Activated CD4-positive, alpha-beta T cell treated with anti-CD3 and anti-CD28 coated beads, Interleukin-2, amount 50 U/mL, for 16 hours (primary cell): ENCODE results near the gene PAK1.

Experiments used
- DNase-seq: peaks from one replicate; pipeline ENCODE4 v3.0.0-alpha.2; 2020

Gene PAK1

DNA sequence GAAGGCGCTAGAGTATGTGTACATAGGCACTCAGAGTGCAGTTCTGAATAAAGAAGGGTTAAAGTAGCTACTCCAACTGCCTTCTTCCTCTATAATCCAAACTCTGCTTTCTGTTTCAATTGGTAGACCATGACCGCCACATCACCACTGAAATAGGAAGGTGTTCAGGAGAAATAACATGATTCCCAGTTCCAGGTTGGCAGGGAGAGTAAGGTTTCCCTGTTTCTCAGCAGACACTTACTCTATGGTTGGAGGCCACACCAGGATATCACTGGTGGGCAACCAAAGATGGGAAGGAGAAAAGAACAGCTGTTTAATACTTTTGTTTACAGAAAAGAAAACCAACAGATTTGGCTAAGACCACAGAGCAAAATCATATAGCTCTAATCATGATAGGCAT is 37.9 kb downstream of the PAK1 start:
- DNase-seq, result no peak

DNA sequence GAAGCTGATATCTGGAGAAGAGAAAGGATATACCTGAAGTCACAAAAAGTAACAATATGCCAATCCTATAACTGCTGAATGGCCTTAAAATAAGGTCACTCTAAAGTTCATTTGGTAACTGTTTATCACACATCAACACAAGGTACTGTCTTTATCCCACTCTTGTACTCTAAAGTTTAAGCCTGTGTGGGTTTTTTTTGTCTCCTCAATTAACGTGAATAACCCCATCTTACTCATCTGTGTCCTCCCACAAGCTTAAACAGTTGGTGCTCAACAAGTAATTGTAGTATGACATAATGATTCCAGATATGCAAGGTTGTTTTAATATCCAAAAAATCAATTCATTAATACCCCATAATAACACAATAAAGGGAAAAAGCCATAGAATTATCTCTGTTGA is 42.1 kb downstream of the PAK1 start:
- DNase-seq, result no peak

DNA sequence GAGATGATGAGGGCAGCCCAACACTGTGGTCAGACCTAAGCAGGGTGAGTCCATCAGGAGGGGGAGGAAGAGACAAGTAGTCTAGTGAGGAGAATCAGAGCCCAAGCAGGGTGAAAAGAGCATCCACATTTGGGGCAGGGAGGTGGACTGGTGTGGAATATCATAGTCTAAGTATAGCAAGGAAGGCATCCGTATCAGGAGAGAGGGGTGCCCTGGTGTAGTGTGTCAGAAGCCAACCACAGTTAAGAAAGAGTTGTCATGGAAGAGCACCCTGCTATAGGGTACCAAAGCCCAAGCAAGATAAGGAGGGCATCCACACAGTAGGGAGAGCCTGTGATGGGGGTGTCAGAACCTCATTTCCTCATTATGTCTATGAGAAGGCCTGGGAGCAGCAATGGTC is 45.3 kb downstream of the PAK1 start:
- DNase-seq, result no peak

DNA sequence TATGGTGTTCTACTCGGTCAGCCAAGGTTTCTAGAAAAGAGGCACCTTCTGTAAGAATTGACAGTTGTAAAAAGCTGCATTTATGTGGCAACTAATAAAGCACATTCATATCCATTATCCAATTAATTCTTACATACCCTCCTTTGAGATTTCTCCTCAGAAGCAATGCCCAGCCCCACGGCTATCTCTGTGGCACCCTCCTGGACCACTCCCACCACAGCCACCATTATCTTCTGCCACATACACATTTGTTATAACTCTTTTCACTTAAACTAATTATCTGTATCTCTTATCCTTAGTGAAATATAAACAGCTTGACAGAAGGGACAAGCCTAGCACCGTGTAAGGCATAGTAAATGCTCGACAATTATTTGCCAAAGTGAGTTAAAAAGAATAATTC is 48.5 kb downstream of the PAK1 start:
- DNase-seq, result no peak

DNA sequence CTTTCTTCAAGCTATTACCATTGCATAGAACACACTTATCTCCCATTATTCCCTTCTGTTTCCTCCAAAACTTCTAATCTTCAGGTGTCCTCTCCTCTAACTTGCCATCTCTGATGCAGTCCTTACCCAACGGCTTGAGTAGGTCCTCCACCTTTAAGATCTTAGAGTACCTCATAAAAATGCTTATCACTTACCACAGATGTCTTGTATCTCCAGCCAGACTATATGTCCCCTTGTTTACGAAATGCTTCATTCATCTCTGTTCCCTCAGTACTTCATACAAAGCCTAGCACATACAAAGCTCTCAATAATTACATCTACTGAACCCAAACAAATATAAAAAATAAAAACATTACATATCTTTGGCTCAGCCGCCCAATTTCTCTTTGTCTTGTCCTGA is 49.2 kb downstream of the PAK1 start:
- no peak for DNase-seq

DNA sequence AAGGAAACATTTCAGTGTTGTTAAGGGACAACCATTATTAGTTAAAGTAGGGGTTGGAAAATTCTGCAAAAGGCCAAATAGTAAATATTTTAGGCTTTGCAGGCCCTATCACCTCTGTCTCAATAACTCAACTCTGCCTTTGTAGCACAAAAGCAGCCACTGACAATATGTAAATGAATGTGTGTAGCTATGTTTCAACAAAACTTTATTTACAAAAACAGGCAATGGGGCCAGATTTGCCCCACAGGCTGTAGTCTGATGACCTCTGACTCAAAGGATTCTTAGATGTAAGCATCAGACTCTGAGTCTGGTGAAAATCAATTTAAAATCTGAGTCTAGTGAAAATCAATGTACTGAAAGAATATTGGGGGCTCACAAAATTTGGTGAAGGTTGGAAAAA is 50.3 kb downstream of the PAK1 start:
- no peak for DNase-seq

DNA sequence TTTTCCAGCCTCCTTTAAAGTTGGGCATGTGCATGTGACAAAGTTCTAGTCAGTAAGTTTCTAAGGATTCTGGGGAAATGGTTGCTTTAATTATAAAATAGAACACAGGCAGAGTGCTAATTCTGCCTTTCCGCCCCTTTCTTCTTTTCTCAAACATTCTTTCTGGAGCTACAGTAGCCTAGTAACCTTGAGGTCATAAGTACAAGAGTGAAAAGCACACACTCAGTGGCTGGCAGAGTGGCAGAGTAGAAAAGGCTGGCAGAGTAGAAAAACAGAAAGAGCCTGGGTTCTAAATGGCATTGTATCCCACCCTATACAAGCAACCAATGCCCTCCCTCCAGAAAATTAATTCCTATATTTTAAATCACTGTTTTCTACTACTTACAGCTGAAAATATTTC is 51.2 kb downstream of the PAK1 start:
- DNase-seq, result no peak

DNA sequence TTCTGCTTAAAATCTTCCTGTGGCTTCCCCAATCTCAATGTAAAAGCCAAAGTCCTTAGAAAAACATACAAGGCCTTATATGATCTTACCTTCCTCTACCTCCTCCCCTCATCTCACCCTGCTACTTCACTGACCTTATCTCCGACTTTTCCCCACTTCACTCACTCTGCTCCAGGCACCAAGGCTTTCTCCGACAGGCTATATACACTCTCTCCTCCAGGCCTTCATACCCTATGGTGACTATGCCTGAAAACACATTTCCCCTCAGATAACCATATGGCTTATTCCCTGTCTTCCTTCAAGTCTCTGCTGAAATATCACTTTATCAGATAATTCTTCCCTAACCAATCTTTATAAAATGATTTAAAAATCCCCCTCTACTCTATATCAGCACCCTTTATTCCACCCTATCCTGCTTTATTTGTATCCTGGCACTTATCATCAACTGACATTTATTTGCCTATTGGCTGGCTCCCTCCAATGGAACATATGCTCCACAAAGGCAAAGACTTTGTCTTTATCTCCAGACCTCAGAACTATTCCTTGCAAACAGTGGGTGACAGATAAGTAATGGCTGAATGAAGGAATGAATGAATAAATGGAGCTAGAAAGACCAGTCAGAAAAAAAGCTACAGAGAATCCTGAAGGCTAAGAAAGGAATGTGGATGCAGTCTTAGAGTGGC is 52.7 kb downstream of the PAK1 start:
- no peak for DNase-seq

DNA sequence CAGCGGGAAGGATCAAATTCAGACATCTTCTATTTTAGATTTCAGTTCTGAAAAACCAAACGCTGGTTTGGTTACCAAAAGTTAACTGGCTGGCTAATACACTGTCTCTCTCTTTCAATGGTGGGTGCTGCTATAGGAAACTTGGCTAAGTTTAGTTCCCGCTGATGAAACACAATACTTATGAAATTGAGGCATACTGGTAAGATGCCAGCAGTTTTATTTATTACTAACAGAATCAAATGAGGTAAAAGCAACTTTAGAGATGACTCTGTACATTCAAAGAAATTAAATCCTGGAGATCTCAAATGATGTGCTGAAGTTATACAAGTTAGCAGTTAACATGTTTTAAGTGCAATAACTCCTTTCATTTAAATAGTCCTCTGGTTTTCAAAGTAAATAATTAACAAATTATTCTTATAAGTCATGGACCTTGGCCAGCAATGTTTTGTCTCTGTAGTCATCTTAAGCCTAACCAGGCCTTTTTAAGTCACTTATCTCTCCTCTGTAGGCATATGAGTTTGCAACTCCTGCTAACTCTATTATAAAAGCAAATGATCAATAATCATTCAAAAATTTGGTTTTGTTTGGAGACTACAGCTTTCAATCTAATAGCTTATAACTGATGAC is 54.8 kb downstream of the PAK1 start:
- DNase-seq, result no peak

DNA sequence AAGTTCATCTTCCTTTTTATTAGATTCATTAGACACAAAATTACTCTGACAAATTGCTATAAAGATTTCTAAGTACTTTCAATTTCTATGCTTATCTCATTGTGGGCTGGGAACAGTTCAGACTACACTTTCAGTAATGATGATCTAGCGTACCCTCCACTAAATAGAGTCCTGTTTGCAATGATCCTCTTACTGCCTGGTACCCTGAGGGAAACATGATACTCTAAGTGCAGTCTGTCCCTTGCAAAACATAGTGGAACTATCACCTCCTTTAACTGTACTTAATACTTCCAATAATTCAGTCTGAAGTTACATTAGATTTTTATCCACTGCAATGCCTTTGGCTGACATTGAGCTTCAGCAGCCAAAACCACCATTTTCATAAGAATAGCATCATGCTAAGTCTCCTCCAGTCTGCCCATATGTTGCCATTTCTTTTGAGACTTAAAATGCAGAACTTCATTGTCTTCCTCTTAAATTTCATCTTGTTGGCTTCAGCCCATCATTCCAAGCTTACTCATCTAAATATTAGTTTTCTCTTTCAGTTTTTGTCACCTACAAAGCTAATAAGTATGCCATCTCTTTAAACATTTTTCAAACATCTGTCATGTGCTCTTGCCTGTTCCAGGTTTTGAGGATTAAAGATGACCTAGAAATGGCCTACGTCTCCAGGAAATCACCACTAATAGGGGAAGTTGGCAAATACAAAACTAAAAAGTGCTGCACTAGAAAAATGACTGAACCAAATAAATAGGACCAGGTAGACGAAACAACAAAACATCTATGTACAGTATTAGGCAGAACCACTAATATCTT is 55.5 kb downstream of the PAK1 start:
- DNase-seq, result no peak

DNA sequence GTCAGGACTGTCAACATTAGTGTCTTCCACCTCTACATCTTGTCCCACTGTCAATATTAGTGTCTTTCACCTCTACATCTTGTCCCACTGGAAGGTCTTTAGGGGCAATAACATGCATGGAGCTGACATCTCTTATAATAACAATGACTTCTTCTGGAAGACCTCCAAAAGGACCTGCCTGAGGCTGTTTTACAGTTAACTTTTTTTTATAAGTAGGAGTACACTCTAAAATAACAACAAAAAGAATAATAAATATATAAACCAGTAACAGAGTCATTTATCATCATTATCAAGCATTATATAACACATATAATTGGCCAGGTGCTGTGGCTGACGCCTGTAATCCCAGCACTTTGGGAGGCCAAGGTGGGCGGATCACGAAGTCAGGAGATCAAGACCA is 57.5 kb downstream of the PAK1 start:
- DNase-seq, result no peak

DNA sequence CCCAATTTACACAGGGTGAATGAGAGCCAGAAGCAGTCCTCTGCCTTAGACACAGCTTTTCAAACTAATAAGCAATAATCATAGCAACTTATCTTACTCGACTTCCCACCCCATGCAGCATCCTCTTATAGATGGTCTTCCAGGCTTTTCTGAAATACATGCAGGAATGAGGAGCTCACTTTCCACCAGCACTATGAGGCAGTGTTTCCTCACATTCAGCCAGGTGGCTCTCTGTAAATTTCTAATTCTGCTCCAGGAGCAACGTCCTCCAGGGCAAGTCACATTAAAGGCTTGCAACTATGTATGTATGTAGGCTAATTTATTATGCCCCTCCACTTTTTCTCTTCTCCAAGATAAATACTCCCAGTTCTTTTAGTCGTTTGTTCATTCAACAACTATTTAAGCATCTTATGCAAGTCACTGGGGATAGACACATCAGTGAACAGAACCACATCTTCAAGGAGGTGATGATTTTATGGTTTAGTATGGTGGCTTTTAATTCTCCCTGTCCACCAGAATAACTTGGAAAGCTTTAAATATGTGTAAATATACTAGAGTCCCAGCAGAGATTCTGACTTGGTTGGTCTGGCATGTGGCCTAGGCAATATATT is 59.9 kb downstream of the PAK1 start:
- no peak for DNase-seq

DNA sequence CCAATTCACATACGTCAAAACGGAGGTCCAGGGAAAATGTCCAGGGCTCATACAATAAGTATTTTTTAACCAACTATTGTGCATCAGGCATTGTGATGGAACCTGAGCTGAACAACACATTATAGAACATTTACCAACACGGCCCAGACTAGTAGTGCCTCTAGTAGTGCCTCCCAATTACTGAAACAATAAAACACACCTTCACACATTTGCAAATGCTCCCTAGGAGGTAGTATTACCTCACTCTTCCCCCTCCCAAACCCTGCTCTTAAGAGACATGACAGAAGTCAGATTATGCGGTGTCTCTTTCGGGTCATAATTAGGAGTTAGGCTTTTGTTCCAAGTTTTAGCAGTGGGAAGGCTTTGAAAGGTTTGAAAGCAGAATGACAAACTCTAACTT is 61.1 kb downstream of the PAK1 start:
- DNase-seq, result no peak

DNA sequence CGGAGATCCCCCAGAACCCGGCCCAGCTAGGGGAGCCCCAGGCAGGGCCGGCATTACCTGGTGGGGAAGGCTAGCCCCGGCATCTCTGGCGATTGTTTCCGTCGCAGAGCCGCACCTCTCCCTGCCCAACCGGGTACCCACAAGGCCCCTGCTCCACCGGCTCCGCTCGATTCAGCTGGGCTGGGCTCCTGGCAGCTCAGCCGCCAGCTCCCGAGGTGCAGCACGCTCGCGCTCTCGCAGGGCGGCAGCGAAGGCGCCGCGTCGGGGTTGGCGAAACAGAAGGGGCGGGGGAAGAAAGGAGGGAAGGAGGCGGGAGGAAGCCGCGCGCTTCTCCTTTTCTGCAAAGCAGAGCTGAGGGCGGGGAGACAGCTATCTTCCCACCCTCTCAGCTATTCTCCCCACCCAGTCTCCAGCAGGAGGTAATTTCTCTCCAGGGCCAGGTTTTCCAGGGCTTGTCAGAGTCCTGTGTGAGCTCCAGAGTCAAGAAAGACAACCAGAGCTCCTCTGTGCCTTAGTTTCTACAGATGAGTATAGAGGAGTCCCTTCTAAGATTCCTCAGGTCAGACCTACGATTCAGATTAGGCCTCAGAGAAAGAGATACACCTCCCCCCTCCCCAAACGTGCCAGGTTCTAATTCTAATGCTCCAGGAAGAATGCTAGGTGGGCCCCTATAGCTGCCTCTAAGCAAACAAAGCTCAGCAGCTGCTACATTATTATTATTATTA is 62.0 kb downstream of the PAK1 start:
- DNase-seq, result peak; percentile 87

DNA sequence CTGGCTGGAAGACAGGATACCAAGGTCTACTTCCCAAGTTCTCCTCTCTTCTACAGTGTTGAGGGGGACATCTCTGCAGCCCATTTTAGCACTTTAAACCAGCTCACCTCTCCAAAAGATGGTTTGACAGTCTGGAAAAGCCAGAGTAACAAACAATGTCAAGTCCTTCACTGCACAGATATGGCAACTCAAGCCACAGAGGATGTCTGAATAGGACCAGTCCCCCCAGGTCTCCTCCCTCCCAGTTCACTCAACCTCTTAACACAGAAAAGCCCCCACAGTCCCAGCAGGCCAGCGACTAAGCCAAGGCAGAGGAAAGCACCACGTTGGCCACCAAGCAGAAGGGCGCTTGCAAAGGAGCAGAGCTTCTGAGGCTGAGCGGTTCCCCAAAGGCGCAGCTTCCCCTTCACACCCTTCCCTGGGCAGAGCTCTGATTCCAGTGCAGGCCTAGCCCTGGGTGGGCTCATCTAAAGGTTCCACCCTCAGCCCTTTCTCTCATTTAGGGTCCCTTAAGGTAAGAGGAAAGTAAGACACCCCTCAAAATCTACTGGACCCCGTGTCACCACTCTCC is 62.7 kb downstream of the PAK1 start:
- DNase-seq, result peak; percentile 9

DNA sequence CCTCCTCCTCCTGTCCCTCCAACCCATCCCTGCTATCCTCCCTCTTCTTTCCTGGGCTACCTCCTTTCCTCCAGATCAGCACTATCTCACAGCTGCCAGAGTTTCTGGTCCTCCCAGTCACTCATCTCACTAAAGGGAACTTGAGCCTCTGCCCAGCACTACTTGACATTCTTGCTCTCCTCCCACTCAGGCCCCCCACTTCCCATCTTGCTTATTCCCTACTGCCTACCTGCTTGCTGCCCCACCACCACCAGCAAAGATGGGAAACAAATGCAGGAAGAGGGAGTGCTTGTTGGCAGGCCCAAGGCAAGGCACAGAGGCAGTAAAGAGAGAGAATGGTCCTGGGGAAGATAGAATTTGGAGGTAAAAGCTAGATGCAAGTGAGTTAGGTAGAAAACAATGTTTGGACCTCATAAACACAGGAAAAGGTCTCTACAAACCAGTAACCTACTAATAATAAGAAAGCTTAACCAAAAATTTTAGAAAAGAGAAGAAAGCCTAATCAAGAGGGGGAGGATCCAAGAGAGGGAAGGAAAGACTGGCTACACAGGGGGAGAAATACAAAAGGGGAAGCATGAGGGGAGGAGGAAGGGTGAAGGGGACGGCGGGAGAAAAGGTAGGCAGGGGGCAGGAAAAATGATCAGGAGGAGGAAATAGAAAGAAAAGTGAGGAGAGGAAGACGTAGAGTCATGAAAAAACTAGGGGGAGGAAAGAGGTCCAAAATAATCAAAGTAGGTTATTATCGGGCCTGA is 63.6 kb downstream of the PAK1 start:
- no peak for DNase-seq

DNA sequence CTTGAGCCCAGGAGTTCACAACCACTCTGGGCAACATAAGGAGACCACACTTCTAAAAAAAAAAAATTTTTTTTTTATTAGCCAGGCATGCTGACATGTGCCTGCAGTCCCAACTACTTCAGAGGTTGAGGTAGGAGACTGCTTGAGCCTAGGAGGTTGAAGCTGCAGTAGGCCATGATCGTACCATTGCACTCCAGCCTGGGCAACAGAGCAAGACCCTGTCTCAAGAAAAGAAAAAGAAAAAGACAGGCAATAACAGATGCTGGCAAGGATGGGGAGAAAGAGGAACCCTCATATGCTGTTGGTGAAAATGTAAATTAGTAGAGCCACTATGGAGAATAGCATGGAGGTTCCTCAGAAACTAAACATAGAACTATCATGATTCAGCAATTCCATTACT is 64.8 kb downstream of the PAK1 start:
- no peak for DNase-seq

DNA sequence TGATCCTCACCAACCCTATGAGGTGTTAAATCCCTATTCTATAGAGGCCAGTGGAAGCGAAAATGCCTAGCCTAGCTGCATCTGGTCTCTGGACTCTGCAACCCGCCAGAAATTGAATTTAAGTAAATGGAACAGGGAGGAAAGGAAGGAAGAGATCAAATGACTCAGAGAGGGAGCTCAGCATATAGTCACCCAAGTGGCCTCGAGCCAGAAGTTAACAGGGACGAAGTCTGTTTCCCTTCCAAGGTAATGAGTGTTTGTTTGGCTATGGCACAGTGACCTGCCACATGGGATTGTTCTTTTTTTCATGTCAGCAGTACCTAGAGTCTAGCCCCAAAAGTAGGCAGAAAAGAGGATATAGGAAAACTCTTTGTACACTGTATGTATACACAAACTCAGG is 66.3 kb downstream of the PAK1 start:
- no peak for DNase-seq

DNA sequence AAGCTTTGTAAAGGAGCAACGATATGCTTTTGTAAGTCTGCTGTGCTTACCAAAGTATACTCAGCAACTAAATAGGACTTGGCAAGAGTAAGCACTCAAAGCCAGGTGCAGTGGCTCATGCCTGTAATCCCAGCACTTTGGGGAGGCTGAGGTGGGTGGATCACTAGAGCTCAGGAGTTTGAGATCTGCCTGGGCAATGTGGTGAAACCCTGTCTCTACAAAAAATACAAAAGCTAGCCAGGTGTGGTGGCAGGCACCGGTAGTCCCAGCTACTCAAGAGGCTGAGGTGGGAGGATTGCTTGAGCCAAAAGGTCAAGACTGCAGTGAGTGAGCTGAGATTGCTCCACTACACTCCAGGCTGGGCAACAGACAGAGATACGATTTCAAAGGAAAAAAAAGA is 67.5 kb downstream of the PAK1 start:
- no peak for DNase-seq

DNA sequence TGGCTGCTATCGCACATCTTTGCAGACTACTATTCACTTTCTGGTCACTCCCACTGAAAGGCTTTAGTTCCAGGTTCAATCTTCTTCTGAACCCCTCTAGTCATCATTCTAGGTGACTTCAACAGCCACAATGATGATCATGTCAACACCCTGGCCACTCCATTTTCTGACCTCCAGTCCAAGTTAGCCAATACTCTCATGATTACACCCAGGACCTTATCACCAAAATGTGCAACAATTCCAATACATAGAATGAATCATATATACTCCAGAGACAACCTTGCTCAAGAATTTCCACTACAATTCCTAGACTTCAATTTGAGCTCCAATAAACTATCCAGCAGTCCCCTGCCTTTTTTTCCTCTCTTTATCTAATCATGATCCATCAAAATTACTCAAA is 70.7 kb downstream of the PAK1 start:
- DNase-seq, result no peak

DNA sequence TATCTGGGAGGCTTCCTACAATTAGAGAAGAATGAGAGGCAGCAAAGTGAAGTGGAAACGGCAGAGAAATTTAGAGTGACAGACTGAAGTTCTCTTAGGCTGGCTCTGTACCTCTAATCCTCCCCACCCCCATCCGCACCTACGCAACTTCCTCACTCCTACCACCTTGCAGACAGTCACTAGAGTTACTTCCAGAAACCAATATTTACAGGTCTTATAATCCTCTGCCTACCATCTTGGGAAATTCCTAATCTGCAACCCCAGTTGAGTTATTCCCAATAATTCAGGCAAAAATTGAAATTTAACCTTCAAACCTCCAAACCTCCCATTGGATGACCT is 71.7 kb downstream of the PAK1 start:
- no peak for DNase-seq
